IPS-NIHi7 (cell line): Measurements from ENCODE around the gene TFAP2E.

Experiments used
- DNase-seq: peaks from one replicate; pipeline ENCODE4 v3.0.0; 2012; ENCODE audit warnings: mixed read lengths; ENCODE audit errors: extremely low spot score

TFAP2E gene

GRCh38 chr1:35557118-35557610 lies 15.9 kb upstream of the TFAP2E start, which contains the start of gene KIAA0319L:
Gene KIAA0319L, minus strand, starts transcription at chr1:35557403. Its CDS starts 2,912 bp downstream, at chr1:35554491.
- peak; percentile 84 for DNase-seq

GRCh38 chr1:35557611-35558373 lies 15.3 kb upstream of the TFAP2E start, which contains the start of gene NCDN:
Gene NCDN, plus strand, starts transcription at chr1:35557799. Its CDS starts 392 bp downstream, at chr1:35558191.
- DNase-seq: peak; percentile 96

DNA sequence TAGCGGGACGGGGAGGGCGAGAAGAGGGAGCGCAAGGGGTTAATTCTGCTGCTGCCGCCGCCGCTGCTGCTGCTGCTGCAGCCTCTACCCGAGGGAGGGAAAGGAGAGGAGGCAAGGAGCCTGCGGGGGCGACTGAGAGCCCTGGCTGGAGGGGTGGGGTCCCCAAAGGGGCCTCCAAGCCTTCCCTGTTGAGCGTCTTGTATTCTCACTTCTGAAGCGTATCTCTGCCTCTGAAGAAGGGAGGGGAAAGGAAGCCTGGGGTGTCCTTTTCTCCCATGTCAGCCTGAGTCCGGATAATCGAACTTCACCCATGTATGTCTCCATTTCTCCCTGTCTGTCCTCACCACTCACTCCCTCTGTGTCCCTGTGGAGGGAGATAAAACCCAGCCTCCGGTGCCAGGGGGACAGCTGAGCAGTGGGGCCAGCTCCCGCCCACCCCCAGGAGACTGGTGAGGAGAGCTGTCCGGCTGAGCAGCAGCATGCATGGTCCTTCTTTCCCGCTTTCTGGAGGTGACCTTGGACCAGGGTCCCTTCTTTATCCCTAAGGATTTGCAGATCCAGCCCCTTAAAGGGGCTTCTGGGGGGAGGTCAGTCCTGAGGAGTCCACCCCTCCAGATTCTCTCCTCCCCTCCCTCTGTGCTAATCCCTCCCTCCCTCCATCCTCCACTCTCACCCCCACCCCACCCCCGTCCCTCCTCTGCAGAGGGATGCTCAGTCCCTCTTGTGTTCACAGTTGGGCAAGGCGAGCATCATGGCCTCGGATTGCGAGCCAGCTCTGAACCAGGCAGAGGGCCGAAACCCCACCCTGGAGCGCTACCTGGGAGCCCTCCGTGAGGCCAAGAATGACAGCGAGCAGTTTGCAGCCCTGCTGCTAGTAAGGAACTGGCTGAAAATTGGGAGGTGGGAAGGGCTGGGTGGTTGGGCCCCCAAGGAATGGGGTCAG lies 14.5 kb upstream of the TFAP2E start:
- no peak for DNase-seq

DNA sequence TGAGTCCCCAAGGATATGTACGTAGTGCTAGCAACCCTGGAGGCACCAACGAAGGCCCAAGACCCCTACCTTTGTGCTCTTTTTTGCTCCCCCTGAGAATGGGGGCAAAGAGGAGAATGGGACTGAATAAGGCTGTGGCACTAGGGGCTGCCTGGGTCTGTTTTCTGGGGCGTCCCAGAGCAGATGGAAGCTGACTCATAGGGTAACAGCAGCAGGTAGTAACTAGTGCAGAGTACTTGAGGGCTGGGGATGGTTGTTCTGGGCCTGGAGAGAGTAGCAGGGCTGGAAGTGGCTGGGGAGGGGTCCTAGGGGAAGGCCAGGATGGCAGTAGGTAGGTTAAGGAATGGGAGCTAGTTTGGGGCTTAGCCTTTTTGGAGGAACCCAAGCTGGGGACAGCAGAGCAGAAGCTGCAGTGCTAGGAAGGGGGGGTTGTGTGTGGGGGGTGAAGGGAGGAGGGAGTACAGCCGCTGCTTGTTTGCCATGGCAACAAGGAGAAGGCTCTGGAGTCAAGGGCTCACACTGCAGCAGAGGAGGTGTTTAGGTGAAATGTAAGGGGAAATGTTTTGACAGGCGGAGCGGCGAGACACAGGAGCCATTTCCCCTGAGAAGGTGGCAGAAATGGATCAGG lies 13.7 kb upstream of the TFAP2E start:
- DNase-seq: no peak

DNA sequence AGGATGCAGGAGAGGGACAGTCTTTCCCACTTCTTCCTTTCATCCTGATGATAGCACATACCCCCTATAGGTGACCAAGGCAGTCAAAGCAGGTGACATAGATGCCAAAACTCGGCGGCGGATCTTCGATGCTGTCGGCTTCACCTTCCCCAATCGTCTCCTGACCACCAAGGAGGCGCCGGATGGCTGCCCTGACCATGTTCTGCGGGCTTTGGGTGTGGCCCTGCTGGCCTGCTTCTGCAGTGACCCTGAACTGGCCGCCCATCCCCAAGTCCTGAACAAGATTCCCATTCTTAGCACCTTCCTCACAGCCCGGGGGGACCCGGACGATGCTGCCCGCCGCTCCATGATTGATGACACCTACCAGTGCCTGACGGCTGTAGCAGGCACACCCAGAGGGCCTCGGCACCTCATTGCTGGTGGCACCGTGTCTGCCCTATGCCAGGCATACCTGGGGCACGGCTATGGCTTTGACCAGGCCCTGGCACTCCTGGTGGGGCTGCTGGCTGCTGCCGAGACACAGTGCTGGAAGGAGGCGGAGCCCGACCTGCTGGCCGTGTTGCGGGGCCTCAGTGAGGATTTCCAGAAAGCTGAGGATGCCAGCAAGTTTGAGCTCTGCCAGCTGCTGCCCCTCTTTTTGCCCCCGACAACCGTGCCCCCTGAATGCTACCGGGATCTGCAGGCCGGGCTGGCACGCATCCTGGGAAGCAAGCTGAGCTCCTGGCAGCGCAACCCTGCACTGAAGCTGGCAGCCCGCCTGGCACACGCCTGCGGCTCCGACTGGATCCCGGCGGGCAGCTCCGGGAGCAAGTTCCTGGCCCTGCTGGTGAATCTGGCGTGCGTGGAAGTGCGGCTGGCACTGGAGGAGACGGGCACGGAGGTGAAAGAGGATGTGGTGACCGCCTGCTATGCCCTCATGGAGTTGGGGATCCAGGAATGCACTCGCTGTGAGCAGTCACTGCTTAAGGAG lies 12.6 kb upstream of the TFAP2E start:
- no peak for DNase-seq

DNA sequence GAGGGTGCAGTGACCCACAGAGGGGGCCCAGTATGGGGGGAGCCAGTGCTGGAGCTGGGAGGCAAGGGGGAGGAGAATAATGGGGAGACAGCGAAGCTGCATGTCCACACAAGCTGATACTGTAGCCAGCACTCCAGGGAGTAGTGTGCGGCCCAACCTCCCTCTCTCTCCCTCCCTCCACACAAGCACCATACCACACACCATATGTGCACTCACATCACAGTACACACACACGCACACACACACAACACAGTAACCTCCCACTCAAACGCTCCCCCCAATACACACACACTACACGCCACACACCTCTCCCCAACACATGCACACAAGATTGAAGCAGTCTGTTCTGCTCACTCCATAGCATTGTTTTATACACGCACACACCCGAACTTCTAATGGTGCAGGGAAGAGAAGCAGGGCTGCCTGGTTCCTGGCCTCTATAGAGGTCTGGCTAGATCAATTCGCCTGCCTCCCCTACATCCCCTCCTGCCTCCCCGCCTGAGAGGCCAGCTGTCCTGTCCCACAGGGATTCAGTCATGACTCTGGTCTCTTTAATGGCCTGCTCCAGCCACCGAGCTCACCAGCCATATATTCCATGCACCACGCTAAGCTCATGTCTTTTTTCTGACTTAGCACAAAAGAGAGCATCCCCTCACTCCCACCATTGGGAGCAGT lies 11.7 kb upstream of the TFAP2E start:
- no peak for DNase-seq

DNA sequence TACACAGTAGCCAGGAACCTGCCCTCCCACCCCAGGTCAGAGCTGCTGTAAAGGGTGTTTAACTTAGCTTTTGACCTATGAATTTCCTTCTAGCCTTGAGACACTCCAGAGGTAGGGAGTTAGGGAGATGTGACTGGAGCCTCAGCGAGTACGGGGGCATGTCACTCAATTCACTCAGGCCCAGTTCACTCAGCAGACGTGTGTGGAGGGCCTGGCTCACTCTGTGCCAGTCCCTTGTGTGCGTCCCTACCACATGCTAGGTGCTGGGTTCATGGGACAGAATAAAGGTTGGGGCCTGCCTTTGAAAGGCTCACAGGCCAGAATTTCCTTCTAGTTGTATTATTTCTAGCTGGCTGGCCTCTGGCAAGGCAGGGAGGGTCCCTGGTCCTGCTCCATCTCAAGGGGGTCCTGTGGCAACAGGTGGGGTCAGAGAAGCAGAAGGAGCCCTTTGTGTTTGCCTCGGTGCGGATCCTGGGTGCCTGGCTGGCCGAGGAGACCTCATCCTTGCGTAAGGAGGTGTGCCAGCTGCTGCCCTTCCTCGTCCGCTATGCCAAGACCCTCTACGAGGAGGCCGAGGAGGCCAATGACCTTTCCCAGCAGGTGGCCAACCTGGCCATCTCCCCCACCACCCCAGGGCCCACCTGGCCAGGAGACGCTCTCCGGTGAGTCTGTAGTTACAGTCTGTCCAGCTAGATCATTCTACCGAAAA lies 11.0 kb upstream of the TFAP2E start:
- DNase-seq: no peak

DNA sequence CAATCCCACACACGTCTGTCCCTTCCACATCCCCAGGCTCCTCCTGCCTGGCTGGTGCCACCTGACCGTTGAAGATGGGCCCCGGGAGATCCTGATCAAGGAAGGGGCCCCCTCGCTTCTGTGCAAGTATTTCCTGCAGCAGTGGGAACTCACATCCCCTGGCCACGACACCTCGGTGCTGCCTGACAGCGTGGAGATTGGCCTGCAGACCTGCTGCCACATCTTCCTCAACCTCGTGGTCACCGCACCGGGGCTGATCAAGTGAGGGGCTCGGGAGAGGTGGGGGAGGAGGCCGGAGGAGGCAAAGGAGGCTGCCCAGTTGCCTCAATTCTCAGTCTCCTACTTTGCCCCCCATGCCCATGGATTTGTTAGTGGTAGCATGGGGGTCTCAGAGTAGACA lies 9.9 kb upstream of the TFAP2E start:
- DNase-seq: no peak

DNA sequence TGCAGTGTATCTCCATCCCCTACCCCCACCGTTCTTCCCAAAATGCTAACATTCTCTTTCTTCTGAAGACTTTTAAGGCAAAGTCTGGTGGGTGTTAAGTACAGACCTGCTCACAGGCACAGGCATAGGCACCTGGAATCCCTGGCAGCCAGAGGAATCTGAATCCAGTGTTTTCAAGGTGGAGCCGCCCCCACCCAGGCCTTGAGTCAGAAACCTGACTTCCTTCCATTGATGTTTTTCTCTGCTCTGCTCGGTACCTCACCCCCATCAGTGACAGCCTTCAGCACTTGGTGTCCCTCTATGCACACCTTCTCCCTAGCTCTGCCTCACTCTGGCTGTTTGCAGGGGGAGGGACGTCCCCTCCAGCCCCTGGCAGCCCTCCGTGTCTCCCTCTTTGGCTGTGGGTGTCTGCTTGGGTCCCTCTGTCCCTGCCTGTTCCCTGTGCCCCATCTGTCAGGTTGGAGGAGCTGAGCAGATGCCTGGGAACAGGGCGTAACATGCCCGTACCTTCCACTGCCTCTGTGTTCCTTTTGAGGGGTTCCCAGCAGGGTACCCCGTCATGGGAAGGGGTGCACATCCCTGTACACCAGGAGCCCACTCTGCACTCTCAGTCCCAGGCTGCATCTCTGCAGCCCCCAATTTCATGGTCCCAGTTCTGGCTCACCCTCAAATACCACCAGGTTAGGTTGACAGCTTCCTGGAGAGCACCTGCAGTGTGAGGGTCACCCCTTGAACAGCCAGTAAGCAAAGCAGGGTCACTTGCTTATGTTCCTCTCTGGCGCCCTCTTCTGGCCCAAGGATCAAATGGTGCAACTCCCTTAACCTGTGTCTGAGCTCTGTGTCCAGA lies 8.9 kb upstream of the TFAP2E start:
- DNase-seq: peak; percentile 84

- DNase-seq: no peak
Measured at GRCh38 chr1:35564884-35565741, 8.0 kb upstream of the TFAP2E start.

- DNase-seq: no peak
Measured at GRCh38 chr1:35565742-35566133, 7.4 kb upstream of the TFAP2E start.

GRCh38 chr1:35567947-35568558 lies 5.1 kb upstream of the TFAP2E start:
- no peak for DNase-seq

GRCh38 chr1:35568975-35569395 lies 4.1 kb upstream of the TFAP2E start:
- DNase-seq: peak; percentile 87

- DNase-seq: no peak
Measured at GRCh38 chr1:35569936-35570335, 3.2 kb upstream of the TFAP2E start.

- no peak for DNase-seq
Measured at GRCh38 chr1:35570589-35571137, 2.5 kb upstream of the TFAP2E start.

GRCh38 chr1:35571263-35571662 lies 1.9 kb upstream of the TFAP2E start:
- DNase-seq: no peak

GRCh38 chr1:35572296-35572695 lies 818 bp upstream of the TFAP2E start:
- no peak for DNase-seq
